ENCODE results near the gene NFIX.

- TF ChIP-seq, protein P1, sequence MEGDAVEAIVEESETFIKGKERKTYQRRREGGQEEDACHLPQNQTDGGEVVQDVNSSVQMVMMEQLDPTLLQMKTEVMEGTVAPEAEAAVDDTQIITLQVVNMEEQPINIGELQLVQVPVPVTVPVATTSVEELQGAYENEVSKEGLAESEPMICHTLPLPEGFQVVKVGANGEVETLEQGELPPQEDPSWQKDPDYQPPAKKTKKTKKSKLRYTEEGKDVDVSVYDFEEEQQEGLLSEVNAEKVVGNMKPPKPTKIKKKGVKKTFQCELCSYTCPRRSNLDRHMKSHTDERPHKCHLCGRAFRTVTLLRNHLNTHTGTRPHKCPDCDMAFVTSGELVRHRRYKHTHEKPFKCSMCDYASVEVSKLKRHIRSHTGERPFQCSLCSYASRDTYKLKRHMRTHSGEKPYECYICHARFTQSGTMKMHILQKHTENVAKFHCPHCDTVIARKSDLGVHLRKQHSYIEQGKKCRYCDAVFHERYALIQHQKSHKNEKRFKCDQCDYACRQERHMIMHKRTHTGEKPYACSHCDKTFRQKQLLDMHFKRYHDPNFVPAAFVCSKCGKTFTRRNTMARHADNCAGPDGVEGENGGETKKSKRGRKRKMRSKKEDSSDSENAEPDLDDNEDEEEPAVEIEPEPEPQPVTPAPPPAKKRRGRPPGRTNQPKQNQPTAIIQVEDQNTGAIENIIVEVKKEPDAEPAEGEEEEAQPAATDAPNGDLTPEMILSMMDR (IDR thresholded peaks at IDR 0.05 in 4 of 5, conservative IDR thresholded peaks at IDR 0.05 in 1 of 5) = no peak
- TF ChIP-seq POLR2A (IDR thresholded peaks at IDR 0.05) = no peak
Observed at GRCh38 chr19:13091400-13092157, 96.3 kb downstream of the NFIX start.

All from gastrocnemius medialis (tissue), 4 donors.